GDM1 (cell line): ENCODE data around the gene OSBPL3.

Source experiments
- DNase-seq: peaks from one replicate; lab custom pipeline; 2025; lab: John Stamatoyannopoulos, UW

OSBPL3 gene

GRCh38 chr7:24952464-24952863 lies 27.5 kb downstream of the OSBPL3 start:
- no peak for DNase-seq

GRCh38 chr7:24951441-24951980 lies 28.5 kb downstream of the OSBPL3 start:
- no peak for DNase-seq

GRCh38 chr7:24949884-24950283 lies 30.1 kb downstream of the OSBPL3 start:
- DNase-seq, result no peak

- DNase-seq, result no peak
Observed at GRCh38 chr7:24948739-24949138, 31.2 kb downstream of the OSBPL3 start.

GRCh38 chr7:24946467-24946866 lies 33.5 kb downstream of the OSBPL3 start:
- DNase-seq, result no peak

GRCh38 chr7:24945899-24946298 lies 34.1 kb downstream of the OSBPL3 start:
- DNase-seq, result no peak

- no peak for DNase-seq
Observed at GRCh38 chr7:24943096-24943948, 36.7 kb downstream of the OSBPL3 start.

- no peak for DNase-seq
Observed at GRCh38 chr7:24942226-24942625, 37.8 kb downstream of the OSBPL3 start.

GRCh38 chr7:24939416-24939815 lies 40.6 kb downstream of the OSBPL3 start:
- DNase-seq, result no peak

GRCh38 chr7:24936121-24936824 lies 43.7 kb downstream of the OSBPL3 start:
- DNase-seq, result no peak

GRCh38 chr7:24933298-24933697 lies 46.7 kb downstream of the OSBPL3 start:
- no peak for DNase-seq

GRCh38 chr7:24932815-24933214 lies 47.2 kb downstream of the OSBPL3 start:
- no peak for DNase-seq

GRCh38 chr7:24932389-24932788 lies 47.6 kb downstream of the OSBPL3 start:
- no peak for DNase-seq

GRCh38 chr7:24931844-24932243 lies 48.1 kb downstream of the OSBPL3 start:
- no peak for DNase-seq

- DNase-seq, result no peak
Observed at GRCh38 chr7:24930856-24931255, 49.1 kb downstream of the OSBPL3 start.

GRCh38 chr7:24926623-24927524 lies 53.1 kb downstream of the OSBPL3 start:
- no peak for DNase-seq

GRCh38 chr7:24924375-24924774 lies 55.6 kb downstream of the OSBPL3 start:
- no peak for DNase-seq

GRCh38 chr7:24923172-24923865 lies 56.7 kb downstream of the OSBPL3 start:
- no peak for DNase-seq

- no peak for DNase-seq
Observed at GRCh38 chr7:24922099-24922773, 57.7 kb downstream of the OSBPL3 start.

GRCh38 chr7:24921362-24921679 lies 58.7 kb downstream of the OSBPL3 start:
- no peak for DNase-seq
